Retinal pigment epithelial cell (primary cell): ENCODE measurements around the gene TUBA4A.
"Not testable (repeated sequence)": the region's sequence is repeated elsewhere in the genome, so short reads cannot be mapped to it uniquely, and the experiment has no call there.

Experiments
- DNase-seq: peaks from one replicate; pipeline ENCODE4 v3.0.0-alpha.2; 2010; ENCODE audit warnings: low read depth
- H3K4me3 ChIP-seq: 2 replicates; pipeline ENCODE4 v1.5.1; 2011; ENCODE audit warnings: mild to moderate bottlenecking, low read length, control low read depth, moderate library complexity
- CTCF ChIP-seq: conservative IDR thresholded peaks from 2 replicates; pipeline ENCODE4 v1.5.1; 2011; ENCODE audit warnings: low read depth, low read length, control low read depth, inconsistent platforms

TUBA4A gene

GRCh38 chr2:219204425-219205164 lies 49.1 kb downstream of the TUBA4A start:
- no peak for DNase-seq
- H3K4me3 ChIP-seq = no peak overlapping the region

DNA sequence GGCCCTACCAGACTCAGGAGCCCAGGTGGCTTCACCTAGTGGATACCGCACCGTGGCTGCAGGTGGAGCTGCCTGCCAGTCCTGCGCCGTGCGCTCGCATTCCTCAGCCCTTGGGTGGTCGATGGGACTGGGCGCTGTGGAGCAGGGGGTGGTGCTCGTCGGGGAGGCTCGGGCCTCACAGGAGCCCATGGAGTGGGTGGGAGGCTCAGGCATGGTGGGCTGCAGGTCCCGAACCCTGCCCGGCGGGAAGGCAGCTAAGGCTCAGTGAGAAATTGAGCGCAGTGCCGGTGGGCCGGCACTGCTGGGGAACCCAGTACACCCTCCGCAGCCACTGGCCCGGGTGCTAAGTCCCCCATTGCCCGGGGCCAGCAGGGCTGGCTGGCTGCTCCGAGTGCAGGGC lies 52.4 kb downstream of the TUBA4A start:
- H3K4me3 ChIP-seq, DNase-seq: not testable (repeated sequence)

More at GRCh38 chr2:219204425-219205164, 49.1 kb downstream of the TUBA4A start:
- TF ChIP-seq CTCF = no peak

GRCh38 chr2:219200502-219201326 lies 53.0 kb downstream of the TUBA4A start:
- H3K4me3 ChIP-seq, DNase-seq: not testable (repeated sequence)
